Measurements from ENCODE around the gene IL1RAPL1.

DNA sequence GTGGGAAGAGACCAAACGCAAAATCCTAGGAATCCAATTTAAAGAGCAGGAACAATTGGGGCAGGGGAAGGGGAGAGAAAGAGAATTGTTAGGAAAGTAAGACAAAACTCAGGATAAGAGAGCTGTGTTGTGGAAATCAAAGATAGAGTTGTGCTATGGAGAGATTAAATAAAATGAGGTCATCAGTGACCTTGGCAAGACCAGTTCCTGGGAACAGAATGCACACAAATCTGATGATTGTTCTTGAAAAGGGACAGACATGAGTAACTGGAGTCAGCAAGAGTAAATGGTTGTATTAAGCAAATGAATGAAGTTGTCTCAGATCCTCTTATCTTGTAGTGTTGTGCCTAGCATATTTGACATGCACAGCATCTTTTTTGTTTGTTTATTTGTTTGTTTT is 267.4 kb downstream of the IL1RAPL1 start:
- TF ChIP-seq POLR2A (IDR thresholded peaks at IDR 0.05; ENCODE audit: low read depth) (no peak), CTCF (IDR thresholded peaks at IDR 0.05) (no peak), POLR2AphosphoS5 (IDR thresholded peaks at IDR 0.05) (no peak)

All from esophagus muscularis mucosa (tissue), 3 donors.